HG03565 (cell line): Measurements from ENCODE around the gene DDX11.
"Not testable (repeated sequence)": the region's sequence is repeated elsewhere in the genome, so short reads cannot be mapped to it uniquely, and the experiment has no call there.

ENCODE experiments used
- ATAC-seq: cut with Tn5 transposase; IDR thresholded peaks from one replicate; pipeline ENCODE4 v1.9.1; 2021; ENCODE audit warnings: mild to moderate bottlenecking, moderate library complexity; ENCODE audit not compliant: unreplicated experiment

Gene DDX11

DNA sequence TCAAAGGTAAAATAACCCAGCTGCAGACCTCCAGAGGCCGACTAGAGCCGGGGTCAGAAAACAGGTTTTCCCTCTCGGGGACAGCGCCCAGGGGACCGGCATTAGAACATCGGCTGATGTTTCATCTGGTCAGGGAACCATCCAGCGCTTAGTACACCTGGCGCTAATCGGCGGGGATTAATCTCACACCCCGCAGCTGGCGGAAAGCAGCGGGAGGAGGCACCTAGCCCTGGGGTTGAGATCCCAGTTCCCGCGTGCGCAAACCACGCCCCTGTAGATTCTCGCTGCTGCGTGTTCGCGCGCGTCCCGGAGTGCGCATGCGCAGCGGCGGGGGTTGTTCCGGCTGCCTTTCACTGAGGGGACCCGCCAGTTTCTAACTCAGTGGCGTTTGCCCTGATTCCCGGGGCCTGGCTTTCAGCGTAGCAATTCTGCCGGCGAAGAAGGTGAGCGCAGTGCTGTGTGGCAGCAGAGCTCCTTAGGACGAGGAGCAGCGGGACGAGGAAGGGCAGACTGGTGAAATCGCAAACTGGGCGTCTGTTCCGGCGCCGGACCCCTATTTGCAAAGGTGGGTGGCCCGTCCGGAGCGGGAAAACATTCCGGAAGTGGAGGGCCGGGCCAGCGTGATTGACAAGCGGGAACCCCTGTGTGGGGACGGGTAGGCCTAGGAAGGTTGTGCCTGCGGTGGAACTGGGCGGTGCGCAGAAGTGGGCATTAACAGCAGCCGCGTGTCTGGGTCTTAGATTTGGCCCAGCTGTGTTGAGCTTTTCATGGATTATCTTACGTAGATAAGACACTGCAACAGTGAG lies at the start of gene DDX11:
Gene DDX11 (plus strand): TSS at position 334 of the 806 bp plus-strand sequence. CDS start 4,534 bp downstream, outside the sequence.
- peak; percentile 88 for ATAC-seq

GRCh38 chr12:31026202-31026601 lies 47.5 kb upstream of the DDX11 start:
- no peak for ATAC-seq

DNA sequence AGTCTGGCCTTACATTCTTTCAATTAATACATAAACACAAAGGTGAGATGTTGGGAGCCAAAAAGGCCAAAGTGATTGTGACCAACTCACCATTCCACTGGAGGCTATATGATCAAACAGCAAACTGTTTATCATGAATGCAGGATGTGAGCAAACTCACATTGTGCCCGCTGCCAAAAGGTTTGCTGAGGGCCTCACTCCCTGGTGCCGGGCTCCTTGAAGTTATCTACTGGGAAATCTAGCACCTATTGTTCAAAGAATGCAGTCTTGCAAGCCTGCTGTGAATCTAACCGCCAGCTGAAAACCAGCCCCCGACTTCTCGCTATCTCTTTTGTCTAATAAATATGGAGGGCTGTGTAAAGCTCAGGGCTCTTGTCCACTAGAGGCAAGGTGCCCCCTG lies 46.7 kb upstream of the DDX11 start:
- not testable (repeated sequence) for ATAC-seq

- ATAC-seq = no peak
These were observed 44.2 kb upstream of the DDX11 start for GRCh38 chr12:31029468-31029867.

- no peak for ATAC-seq
These were observed 43.6 kb upstream of the DDX11 start for GRCh38 chr12:31029916-31030562.

GRCh38 chr12:31031951-31032335 lies 41.7 kb upstream of the DDX11 start:
- no peak for ATAC-seq

- no peak for ATAC-seq
These were observed 40.5 kb upstream of the DDX11 start for GRCh38 chr12:31033146-31033545.

GRCh38 chr12:31033681-31034080 lies 40.0 kb upstream of the DDX11 start:
- no peak for ATAC-seq

- ATAC-seq = no peak
These were observed 39.3 kb upstream of the DDX11 start for GRCh38 chr12:31034372-31034771.

GRCh38 chr12:31035226-31035625 lies 38.4 kb upstream of the DDX11 start:
- no peak for ATAC-seq

- ATAC-seq = no peak
These were observed 37.5 kb upstream of the DDX11 start for GRCh38 chr12:31035967-31036665.

DNA sequence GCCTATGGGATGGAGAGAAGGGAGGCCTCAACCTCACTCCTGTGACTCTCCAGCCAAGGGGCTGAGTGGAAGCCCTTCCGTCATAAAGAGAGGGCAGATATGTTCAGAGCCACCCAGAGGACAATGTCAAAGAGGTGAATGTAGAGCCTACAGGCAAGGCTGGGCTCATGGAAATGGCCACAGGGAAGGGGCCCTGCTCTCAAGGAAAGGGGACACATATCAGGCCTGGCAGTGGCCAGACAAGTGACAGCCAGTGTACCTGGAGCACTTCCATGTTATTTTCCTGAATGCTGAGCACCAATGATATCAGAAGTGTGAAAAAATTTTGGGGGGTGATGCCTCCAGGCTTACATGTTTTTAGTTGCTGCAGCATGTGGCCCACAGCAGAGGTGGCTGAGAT lies 36.6 kb upstream of the DDX11 start:
- no peak for ATAC-seq

- ATAC-seq = no peak
These were observed 35.7 kb upstream of the DDX11 start for GRCh38 chr12:31037931-31038330.

DNA sequence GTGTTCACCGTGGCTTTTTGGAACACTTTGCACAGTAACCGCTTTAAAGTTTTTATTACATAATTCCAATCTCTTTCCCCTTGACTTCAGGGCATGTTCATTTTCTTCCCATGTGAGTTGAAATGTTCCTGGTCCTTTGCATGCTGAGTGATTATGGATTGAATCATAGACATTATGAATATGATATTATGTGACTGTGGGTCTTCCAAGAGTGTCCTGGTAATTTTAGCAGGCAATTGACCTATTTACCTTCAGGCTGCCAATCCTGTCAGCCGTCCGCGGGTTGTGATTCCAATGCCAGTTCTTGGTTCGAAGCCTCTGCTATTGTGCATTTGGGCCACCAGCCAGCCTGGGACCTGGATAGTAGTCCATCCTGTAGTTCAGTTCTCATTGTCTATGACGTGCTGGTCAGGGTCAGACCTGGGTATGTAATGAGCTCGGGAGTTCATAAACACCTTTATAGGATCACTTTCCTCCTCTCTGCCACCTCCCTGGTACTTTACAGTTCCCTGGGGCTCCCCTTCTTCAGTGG lies 32.6 kb upstream of the DDX11 start:
- no peak for ATAC-seq

DNA sequence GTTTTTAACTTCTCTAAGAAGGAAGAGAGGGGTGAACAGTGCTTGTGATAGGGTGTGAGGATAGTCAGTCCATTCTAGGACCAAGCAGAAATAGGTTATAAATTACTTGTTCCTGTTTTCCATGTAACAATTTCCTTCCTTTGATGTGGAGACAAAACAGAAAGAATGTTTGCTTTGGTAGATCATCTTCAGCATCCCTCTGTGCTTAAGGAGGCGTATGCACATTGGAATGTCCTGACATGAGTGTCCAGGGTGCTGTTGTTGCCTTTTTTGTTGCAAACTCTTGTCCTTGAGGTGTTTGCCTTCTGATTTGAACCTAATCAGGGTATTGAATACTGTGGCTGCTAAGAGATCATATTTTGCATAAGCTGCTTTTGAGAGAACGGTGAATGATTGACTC lies 23.5 kb upstream of the DDX11 start:
- not testable (repeated sequence) for ATAC-seq

GRCh38 chr12:31050548-31050947 lies 23.1 kb upstream of the DDX11 start:
- not testable (repeated sequence) for ATAC-seq

- peak; percentile 62 for ATAC-seq
These were observed 22.0 kb upstream of the DDX11 start for GRCh38 chr12:31051692-31052091.

GRCh38 chr12:31052121-31052520 lies 21.5 kb upstream of the DDX11 start:
- peak; percentile 14 for ATAC-seq

DNA sequence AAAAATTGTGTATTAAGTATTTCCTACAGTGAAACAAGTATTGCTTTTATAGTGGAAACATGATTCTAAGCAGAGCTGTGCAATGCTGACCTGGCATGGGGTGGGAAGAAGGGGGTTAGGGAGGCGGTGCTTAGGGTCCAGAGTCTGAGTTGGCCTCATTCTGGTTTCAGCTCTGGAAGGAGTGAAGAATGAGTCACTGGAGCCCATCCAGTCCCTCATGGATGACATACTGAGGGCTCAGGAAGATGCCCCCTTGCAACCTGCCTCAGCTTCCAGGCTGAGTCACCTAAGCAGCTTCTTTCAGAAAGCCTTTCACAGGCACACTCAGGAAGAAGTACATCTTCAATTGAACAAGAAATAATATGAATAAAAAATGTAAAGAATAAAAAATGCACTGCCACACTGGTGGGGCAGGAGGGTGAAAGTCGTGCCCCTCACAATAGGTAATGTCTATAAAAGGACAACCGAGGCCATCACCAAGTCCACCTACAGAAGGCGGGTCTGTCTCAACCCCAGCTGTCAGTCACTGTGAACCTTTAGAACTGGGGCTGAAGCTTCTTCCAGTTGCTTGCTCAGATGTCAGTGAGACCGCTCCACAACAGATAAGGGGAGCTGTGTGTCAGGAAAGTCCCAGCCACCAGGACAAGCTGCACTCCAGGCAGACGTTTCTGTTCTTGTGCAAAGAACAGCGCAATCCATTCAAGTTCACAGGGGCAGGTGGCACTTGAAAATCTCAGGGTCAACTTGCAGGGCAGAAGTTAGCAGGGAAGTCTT lies 20.8 kb upstream of the DDX11 start:
- not testable (repeated sequence) for ATAC-seq

DNA sequence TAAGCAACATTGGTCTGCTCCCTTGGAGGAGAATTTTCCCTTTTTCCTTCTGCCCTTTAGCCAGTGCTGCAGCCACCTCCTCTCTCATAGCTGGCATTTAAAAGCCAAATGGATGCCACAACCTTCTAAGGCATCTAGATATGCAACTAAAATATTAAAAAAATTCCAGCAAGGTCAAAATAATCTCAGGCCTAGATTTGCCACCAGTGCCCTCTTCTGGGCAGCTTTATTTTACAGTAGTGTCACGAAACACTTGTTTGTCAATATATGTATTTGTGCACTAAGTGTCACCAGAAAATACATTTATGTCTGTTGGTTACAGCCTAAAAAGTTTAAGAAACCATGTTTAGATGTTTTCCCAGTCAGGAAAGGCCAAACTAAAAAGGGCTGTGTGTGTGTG lies 19.7 kb upstream of the DDX11 start:
- ATAC-seq = not testable (repeated sequence)

- ATAC-seq = no peak
These were observed 16.0 kb upstream of the DDX11 start for GRCh38 chr12:31057671-31058070.
